Measurements from ENCODE around the gene RAB17. TPM values are rescaled to one million over a fixed set of nuclear protein-coding genes. Genes with fewer than 3 reads are reported as not detected.

The RAB17 gene
- total RNA-seq, 2 experiments from 2014 or later, result 0.31 to 0.40 TPM

GRCh38 chr2:237570776-237571335 lies 19.7 kb downstream of the RAB17 start:
- no peak for DNase-seq
- Mint-ChIP-seq H3K36me3 (no peaks in the 10 kb centered on the region), H3K4me3 (no peak overlapping the region), H3K9me3 (no peaks in the 10 kb centered on the region), H3K27me3 (no peaks in the 10 kb centered on the region), H3K27ac (no peak overlapping the region), H3K4me1 (peaks cover 2% of the 10 kb centered on the region)

- no peaks in the 10 kb centered on the region for H3K9me3 Mint-ChIP-seq
- no peak for DNase-seq
- H3K4me3 Mint-ChIP-seq, result no peak overlapping the region
- H3K27ac Mint-ChIP-seq, result no peak overlapping the region
- no peaks in the 10 kb centered on the region for H3K36me3 Mint-ChIP-seq
- H3K27me3 Mint-ChIP-seq, result no peaks in the 10 kb centered on the region
- H3K4me1 Mint-ChIP-seq, result peaks cover 2% of the 10 kb centered on the region
Measured at GRCh38 chr2:237569896-237570295, 20.6 kb downstream of the RAB17 start.

GRCh38 chr2:237569041-237569440 lies 21.5 kb downstream of the RAB17 start:
- Mint-ChIP-seq H3K27ac (no peak overlapping the region), H3K27me3 (no peaks in the 10 kb centered on the region), H3K9me3 (no peaks in the 10 kb centered on the region), H3K4me1 (peaks cover 2% of the 10 kb centered on the region), H3K36me3 (no peaks in the 10 kb centered on the region), H3K4me3 (no peak overlapping the region)
- DNase-seq, result no peak

- Mint-ChIP-seq H3K27me3 (no peaks in the 10 kb centered on the region), H3K27ac (no peak overlapping the region), H3K4me1 (peaks cover 2% of the 10 kb centered on the region), H3K9me3 (no peaks in the 10 kb centered on the region), H3K36me3 (no peaks in the 10 kb centered on the region), H3K4me3 (no peak overlapping the region)
- no peak for DNase-seq
Measured at GRCh38 chr2:237568121-237568660, 22.3 kb downstream of the RAB17 start.

GRCh38 chr2:237567276-237568029 lies 23.1 kb downstream of the RAB17 start:
- Mint-ChIP-seq H3K9me3 (no peaks in the 10 kb centered on the region), H3K27me3 (no peaks in the 10 kb centered on the region), H3K4me1 (peaks cover 2% of the 10 kb centered on the region), H3K36me3 (no peaks in the 10 kb centered on the region), H3K4me3 (no peak overlapping the region), H3K27ac (no peak overlapping the region)
- DNase-seq, result no peak

GRCh38 chr2:237566401-237567235 lies 23.9 kb downstream of the RAB17 start, which contains the start of gene PRLH:
Gene PRLH (plus strand): TSS chr2:237566574. CDS start chr2:237566574, 0 bp downstream.
- Mint-ChIP-seq H3K27ac (no peak within 1 kb of the TSS), H3K27me3 (no peaks in the 10 kb centered on the region)

GRCh38 chr2:237565974-237566373 lies 24.6 kb downstream of the RAB17 start:
- Mint-ChIP-seq H3K4me1 (no peaks in the 10 kb centered on the region), H3K27ac (no peak overlapping the region), H3K27me3 (no peaks in the 10 kb centered on the region), H3K36me3 (no peaks in the 10 kb centered on the region), H3K4me3 (no peak overlapping the region), H3K9me3 (no peaks in the 10 kb centered on the region)
- no peak for DNase-seq

More at GRCh38 chr2:237566401-237567235, 23.9 kb downstream of the RAB17 start, which contains the start of gene PRLH:
- Mint-ChIP-seq H3K4me1 (no peaks in the 10 kb centered on the region), H3K36me3 (no peaks in the 10 kb centered on the region), H3K4me3 (no peak within 1 kb of the TSS), H3K9me3 (no peaks in the 10 kb centered on the region)
- no peak for DNase-seq

- no peak for DNase-seq
- Mint-ChIP-seq H3K36me3 (no peaks in the 10 kb centered on the region), H3K4me3 (no peak overlapping the region), H3K4me1 (no peaks in the 10 kb centered on the region), H3K27ac (no peak overlapping the region), H3K9me3 (no peaks in the 10 kb centered on the region), H3K27me3 (no peaks in the 10 kb centered on the region)
Measured at GRCh38 chr2:237564526-237565131, 25.9 kb downstream of the RAB17 start.

GRCh38 chr2:237563816-237564215 lies 26.7 kb downstream of the RAB17 start:
- H3K9me3 Mint-ChIP-seq, result no peaks in the 10 kb centered on the region
- no peak overlapping the region for H3K4me3 Mint-ChIP-seq
- H3K27ac Mint-ChIP-seq, result no peak overlapping the region
- H3K27me3 Mint-ChIP-seq, result no peaks in the 10 kb centered on the region
- no peak for DNase-seq
- no peaks in the 10 kb centered on the region for H3K4me1 Mint-ChIP-seq
- H3K36me3 Mint-ChIP-seq, result no peaks in the 10 kb centered on the region

GRCh38 chr2:237561221-237561620 lies 29.3 kb downstream of the RAB17 start:
- peaks cover 3% of the 10 kb centered on the region for H3K9me3 Mint-ChIP-seq
- H3K4me3 Mint-ChIP-seq, result no peak overlapping the region
- no peak for DNase-seq
- no peaks in the 10 kb centered on the region for H3K36me3 Mint-ChIP-seq
- H3K27ac Mint-ChIP-seq, result no peak overlapping the region
- H3K4me1 Mint-ChIP-seq, result peaks cover 10% of the 10 kb centered on the region
- H3K27me3 Mint-ChIP-seq, result peaks cover 6% of the 10 kb centered on the region

GRCh38 chr2:237558961-237559641 lies 31.4 kb downstream of the RAB17 start:
- H3K9me3 Mint-ChIP-seq, result peaks cover 8% of the 10 kb centered on the region
- DNase-seq, result no peak

GRCh38 chr2:237557633-237558015 lies 32.9 kb downstream of the RAB17 start:
- H3K27ac Mint-ChIP-seq, result no peak overlapping the region
- no peak overlapping the region for H3K4me3 Mint-ChIP-seq
- H3K4me1 Mint-ChIP-seq, result peaks cover 10% of the 10 kb centered on the region

More at GRCh38 chr2:237558961-237559641, 31.4 kb downstream of the RAB17 start:
- Mint-ChIP-seq H3K4me3 (no peak overlapping the region), H3K36me3 (no peaks in the 10 kb centered on the region), H3K4me1 (peaks cover 10% of the 10 kb centered on the region), H3K27ac (no peak overlapping the region), H3K27me3 (peaks cover 6% of the 10 kb centered on the region)

GRCh38 chr2:237556773-237557632 lies 33.5 kb downstream of the RAB17 start:
- Mint-ChIP-seq H3K27ac (no peak overlapping the region), H3K9me3 (peaks cover 8% of the 10 kb centered on the region), H3K27me3 (peaks cover 6% of the 10 kb centered on the region), H3K4me1 (peaks cover 10% of the 10 kb centered on the region), H3K36me3 (no peaks in the 10 kb centered on the region), H3K4me3 (no peak overlapping the region)
- DNase-seq, result peak; percentile 21

More at GRCh38 chr2:237557633-237558015, 32.9 kb downstream of the RAB17 start:
- Mint-ChIP-seq H3K27me3 (peaks cover 6% of the 10 kb centered on the region), H3K36me3 (no peaks in the 10 kb centered on the region), H3K9me3 (peaks cover 8% of the 10 kb centered on the region)
- DNase-seq, result no peak

All from activated naive CD8-positive, alpha-beta T cell treated with anti-CD3 and anti-CD28 coated beads for 36 hours (primary cell).